VCaP (cell line): Measurements from ENCODE around the gene PSMD8.
"Not testable (repeated sequence)": the region's sequence is repeated elsewhere in the genome, so short reads cannot be mapped to it uniquely, and the experiment has no call there.

ENCODE experiments used
- H3K27ac ChIP-seq: fragments of 450-650 bp; 2 replicates; pipeline ENCODE4 v1.5.1; 2017
- TF ChIP-seq, protein P1 (sequence below): fragments of 450-650 bp; conservative IDR thresholded peaks from 2 replicates; pipeline ENCODE4 v1.5.1; 2017; ENCODE audit warnings: mild to moderate bottlenecking, moderate library complexity

The PSMD8 gene

DNA sequence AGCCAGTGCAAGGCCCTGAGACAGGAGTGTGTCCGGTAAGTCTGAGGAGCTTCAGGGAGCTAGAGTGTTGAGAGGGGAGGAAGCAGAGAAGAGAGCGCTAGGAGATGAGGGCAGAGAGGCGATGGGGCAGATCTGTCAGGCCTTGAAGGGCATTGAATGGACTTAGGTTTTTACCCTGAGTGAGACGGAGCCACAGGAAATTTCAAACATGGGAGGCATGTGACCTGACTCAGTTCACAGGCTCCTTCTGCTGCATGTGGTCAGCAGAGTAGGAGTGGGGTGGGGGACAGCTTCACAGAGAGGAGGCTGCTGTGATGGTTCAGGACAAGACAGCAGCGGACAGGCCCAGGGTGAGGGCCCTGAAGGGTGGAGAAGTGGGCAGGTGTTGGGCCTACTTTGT, 26.0 kb downstream of the PSMD8 start:
- TF ChIP-seq, protein P1, sequence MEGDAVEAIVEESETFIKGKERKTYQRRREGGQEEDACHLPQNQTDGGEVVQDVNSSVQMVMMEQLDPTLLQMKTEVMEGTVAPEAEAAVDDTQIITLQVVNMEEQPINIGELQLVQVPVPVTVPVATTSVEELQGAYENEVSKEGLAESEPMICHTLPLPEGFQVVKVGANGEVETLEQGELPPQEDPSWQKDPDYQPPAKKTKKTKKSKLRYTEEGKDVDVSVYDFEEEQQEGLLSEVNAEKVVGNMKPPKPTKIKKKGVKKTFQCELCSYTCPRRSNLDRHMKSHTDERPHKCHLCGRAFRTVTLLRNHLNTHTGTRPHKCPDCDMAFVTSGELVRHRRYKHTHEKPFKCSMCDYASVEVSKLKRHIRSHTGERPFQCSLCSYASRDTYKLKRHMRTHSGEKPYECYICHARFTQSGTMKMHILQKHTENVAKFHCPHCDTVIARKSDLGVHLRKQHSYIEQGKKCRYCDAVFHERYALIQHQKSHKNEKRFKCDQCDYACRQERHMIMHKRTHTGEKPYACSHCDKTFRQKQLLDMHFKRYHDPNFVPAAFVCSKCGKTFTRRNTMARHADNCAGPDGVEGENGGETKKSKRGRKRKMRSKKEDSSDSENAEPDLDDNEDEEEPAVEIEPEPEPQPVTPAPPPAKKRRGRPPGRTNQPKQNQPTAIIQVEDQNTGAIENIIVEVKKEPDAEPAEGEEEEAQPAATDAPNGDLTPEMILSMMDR: no peak
- peak overlapping the region; percentile 86 for H3K27ac ChIP-seq

DNA sequence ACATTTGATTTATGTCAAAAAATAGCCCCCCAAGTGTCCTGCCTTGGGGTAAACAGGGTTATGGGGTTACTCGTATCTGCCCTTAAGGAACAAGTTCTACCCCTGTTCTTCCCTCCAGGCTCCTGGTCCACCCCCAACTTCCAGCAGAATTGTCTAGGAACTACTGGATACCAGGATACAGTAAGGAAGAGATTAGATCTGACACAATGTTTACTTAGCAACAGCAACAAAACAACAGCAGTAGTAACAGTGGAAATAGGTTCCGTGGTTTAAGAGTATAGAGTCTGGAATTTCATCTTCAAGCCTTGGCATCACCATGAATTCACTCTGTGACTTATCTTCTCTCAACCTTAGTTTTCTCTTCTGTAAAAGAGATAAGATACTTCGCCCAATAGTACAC, 26.8 kb downstream of the PSMD8 start:
- peak overlapping the region; percentile 86 for H3K27ac ChIP-seq
- TF ChIP-seq, protein P1: no peak

DNA sequence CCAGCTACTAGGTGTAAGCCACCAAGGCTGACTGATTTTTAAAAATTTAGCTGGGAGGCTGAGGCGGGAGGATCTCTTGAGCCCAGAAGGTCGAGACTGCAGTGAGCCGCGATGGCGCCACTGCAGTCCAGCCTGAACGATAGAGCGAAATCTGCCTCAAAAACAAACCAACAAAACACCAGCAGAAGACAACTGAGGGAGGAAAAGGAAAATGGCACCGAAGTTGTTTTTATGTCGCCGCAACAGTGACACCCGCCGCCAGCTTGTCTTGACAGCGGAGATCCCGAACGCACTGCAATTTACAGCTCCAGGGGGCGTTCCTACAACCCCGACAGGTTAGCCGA, 28.2 kb downstream of the PSMD8 start:
- H3K27ac ChIP-seq: peak overlapping the region; percentile 86
- TF ChIP-seq, protein P1: no peak

DNA sequence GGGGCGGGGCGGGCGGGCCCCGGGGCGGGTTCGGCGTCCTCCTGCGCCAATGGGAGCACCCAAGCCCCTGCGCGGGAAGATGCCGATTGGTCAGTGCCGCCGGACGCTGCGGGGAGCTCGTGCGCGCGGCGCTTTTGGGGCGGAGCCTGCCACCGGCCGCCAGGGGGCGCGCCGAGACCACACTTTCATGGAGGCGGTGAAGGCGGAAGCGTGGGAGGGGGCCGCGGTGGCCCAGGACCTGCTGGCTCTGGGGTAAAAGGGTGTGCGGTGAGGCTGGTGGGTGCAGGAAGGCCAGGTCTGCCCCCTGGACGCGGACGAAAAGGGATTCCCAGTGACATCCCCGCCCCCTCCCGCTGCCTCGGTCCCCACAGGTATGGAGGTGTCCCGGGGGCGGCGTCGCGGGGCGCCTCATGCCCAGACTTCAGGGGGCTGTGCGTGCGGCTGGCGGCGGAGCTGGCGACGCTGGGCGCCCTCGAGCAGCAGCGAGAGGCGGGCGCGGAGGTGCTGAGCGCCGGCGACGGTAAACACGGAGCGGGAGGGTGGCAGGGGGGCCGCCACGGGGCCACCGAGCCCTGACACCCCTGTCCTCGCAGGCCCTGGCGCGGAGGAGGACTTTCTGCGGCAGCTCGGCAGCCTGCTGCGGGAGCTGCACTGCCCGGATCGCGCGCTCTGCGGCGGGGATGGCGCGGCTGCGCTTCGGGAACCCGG, 28.8 kb downstream of the PSMD8 start, which contains the start of gene FAM98C:
TSS of gene FAM98C (plus strand) at position 127 of the 708 bp plus-strand sequence. CDS start at position 188, 61 bp downstream.
- TF ChIP-seq, protein P1: peak; percentile 97
- H3K27ac ChIP-seq: peak within 1 kb of the TSS; percentile 86

DNA sequence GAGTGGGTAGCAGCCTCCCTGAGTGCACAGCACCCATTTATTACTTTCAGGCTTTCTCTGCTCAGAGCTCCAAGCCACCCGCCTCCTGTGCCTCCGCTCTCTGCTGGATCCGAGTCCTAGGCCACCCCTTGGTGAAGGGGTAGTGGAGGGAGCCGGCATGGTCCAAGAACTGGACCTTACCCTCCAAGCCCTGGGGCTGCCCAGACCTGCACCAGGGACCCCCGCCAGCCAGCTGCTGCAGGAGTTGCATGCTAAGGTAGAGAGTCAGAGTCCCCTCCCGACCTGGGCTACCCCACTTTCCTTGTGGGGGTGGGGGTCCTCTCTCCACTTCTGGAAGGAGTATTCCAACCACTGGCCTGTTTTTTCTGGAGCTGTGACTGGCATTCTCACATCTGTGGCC, 30.5 kb downstream of the PSMD8 start:
- no peak overlapping the region for H3K27ac ChIP-seq
- TF ChIP-seq, protein P1: no peak

DNA sequence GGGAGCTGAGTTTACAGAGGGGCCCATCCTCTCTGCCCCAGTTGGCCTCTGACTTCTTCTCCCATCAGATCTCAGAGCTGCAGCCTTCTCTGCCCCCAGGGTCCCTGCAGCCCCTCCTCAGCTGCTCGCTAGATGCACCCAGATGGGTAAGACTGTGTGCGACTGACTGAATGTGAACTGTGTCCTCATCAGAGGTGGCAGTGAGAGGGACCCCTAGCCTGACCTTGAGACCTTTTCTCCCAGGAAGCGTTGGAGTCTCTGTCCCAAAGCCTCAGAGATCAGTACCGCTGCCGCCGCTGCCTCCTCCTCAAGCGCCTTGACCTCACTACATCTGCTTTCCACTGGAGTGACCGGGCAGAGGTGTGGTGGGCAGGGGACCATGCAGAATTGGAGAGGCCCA, 30.9 kb downstream of the PSMD8 start:
- TF ChIP-seq, protein P1: no peak
- H3K27ac ChIP-seq: no peak overlapping the region

DNA sequence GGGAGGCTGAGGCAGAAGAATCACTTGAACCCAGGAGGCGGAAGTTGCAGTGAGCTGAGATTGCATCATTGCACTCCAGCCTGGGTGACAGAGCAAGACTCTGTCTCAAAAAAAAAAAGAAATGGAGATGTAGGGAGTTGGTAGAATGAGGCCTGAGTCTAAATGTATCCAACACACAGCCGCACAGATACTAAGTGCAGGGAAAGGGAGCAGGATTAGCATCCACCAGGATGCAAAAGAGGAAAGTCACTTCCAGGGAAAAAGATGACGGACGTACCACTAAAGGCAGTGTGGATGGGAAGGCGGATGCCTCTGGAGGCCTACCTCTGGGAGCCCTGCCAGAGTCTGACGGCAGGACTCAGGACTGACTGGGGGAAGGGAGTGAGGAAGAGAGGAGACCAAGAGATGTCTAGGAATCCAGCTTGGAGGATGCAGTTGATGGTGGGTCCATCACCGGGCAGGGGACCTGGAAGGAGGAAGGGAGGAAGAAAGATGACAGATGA, 35.3 kb downstream of the PSMD8 start:
- TF ChIP-seq, protein P1: no peak
- H3K27ac ChIP-seq: no peak overlapping the region

DNA sequence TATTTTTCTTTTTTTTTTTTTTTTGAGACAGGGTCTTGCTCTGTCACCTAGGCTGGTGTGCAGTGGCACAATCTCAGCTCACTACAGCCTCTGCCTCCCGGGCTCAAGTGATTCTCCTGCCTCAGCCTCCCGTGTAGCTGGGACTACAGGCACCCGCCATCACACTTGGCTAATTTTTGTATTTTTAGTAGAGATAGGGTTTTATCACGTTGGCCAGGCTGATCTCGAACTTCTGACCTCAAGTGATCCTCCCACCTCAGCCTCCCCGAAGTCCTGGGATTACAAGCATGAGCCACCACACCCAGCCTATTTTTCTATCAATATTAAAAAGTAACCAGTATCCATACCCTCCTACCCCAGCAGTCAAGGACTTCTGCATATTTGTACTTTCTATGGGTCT, 36.0 kb downstream of the PSMD8 start:
- H3K27ac ChIP-seq: not testable (repeated sequence)
